HTERT RPE-1 (cell line): Measurements from ENCODE around the gene UBE2O.

Experiments used
- in situ Hi-C: fragments of 300-500 bp; cut with MboI; formaldehyde crosslinking; loops from 4 replicates; pipeline ENCODE4 v1.14.3; 2020; ENCODE audit warnings: low sequenced_read_pairs

UBE2O gene

GRCh38 chr17:76420356-76421043, 32.5 kb downstream of the UBE2O start:
- in situ Hi-C loops = no loop called here

GRCh38 chr17:76419576-76420260, 33.2 kb downstream of the UBE2O start:
- in situ Hi-C loops = no loop called here

- in situ Hi-C loops = no loop called here
Measured at GRCh38 chr17:76417499-76418143, 35.3 kb downstream of the UBE2O start.

- in situ Hi-C loops = no loop called here
Measured at GRCh38 chr17:76416899-76417298, 36.1 kb downstream of the UBE2O start.

- in situ Hi-C loops = no loop called here
Measured at GRCh38 chr17:76416457-76416856, 36.5 kb downstream of the UBE2O start.

GRCh38 chr17:76415786-76416185, 37.2 kb downstream of the UBE2O start:
- in situ Hi-C loops = no loop called here

- in situ Hi-C loops = no loop called here
Measured at GRCh38 chr17:76414334-76415295, 38.3 kb downstream of the UBE2O start.

- in situ Hi-C loops = no loop called here
Measured at GRCh38 chr17:76411247-76411646, 41.7 kb downstream of the UBE2O start.

GRCh38 chr17:76410328-76410965, 42.5 kb downstream of the UBE2O start:
- in situ Hi-C loops = no loop called here

GRCh38 chr17:76408037-76408849, 44.7 kb downstream of the UBE2O start:
- in situ Hi-C loops = no loop called here

GRCh38 chr17:76407509-76407908, 45.4 kb downstream of the UBE2O start:
- in situ Hi-C loops = no loop called here

GRCh38 chr17:76405967-76406647, 46.8 kb downstream of the UBE2O start:
- in situ Hi-C loops = no loop called here

GRCh38 chr17:76405607-76405966, 47.4 kb downstream of the UBE2O start:
- in situ Hi-C loops = no loop called here

- in situ Hi-C loops = no loop called here
Measured at GRCh38 chr17:76404976-76405563, 47.9 kb downstream of the UBE2O start.

GRCh38 chr17:76404256-76404655, 48.7 kb downstream of the UBE2O start:
- in situ Hi-C loops = no loop called here

- in situ Hi-C loops = no loop called here
Measured at GRCh38 chr17:76402711-76403110, 50.2 kb downstream of the UBE2O start.

GRCh38 chr17:76399175-76400172, 53.5 kb downstream of the UBE2O start:
- in situ Hi-C loops = no loop called here
